GM12878 (cell line): ENCODE measurements around the gene GSG1L2. TPM values are rescaled to one million over a fixed set of nuclear protein-coding genes. Genes with fewer than 3 reads are reported as not detected.

ENCODE experiments used
- ATAC-seq: fragments of 200-7000 bp; cut with Tn5 transposase; 3 replicates; pipeline ENCODE4 v1.9.1; 2020; ENCODE audit warnings: mild to moderate bottlenecking, moderate library complexity
- BruUV-seq: library from RNA; stranded (reverse); fragments of 400-500 nt; replicated peaks from 2 replicates; lab custom pipeline; 2021; lab: Mats Ljungman, UMichigan
- CTCF ChIA-PET: fragments of 300-600 bp; sonication (Branson Sonifier 250); formaldehyde crosslinking; extraction: SDS; loops from one replicate; lab custom pipeline; 2021; ENCODE audit warnings: inconsistent platforms; lab: Yijun Ruan, JAX
- POLR2A ChIA-PET: fragments of 350-600 bp; formaldehyde crosslinking; extraction: SDS; loops from one replicate; lab custom pipeline; 2021; ENCODE audit warnings: inconsistent platforms; lab: Charles Lee
- RAD21 ChIA-PET: fragments of 300-600 bp; sonication (Branson Sonifier 250); formaldehyde crosslinking; loops from one replicate; lab custom pipeline; 2023; ENCODE audit warnings: antibody characterized with exemption; ENCODE audit not compliant: unreplicated experiment; lab: Charles Lee
- SMC1A ChIA-PET: fragments of 300-600 bp; sonication (Branson Sonifier 250); formaldehyde crosslinking; loops from one replicate; lab custom pipeline; 2023; ENCODE audit not compliant: unreplicated experiment, uncharacterized antibody; lab: Charles Lee
- DNase-seq: peaks from one replicate; pipeline ENCODE4 v3.0.0-alpha.2; 2011; ENCODE audit warnings: low read depth, low spot score
- FAIRE-seq: peaks from 3 replicates; lab custom pipeline; 2011; peaks lifted over from hg19 to GRCh38; lab: Jason Lieb, UNC
- H2AFZ ChIP-seq: 2 replicates; pipeline ENCODE4 v1.6.0; 2011; ENCODE audit warnings: low read depth, low read length, control low read depth; ENCODE audit not compliant: control insufficient read depth
- H3K27ac ChIP-seq: 2 replicates; pipeline ENCODE4 v1.5.1; 2011; ENCODE audit warnings: control low read depth; ENCODE audit not compliant: control insufficient read depth, insufficient read depth
- H3K27me3 ChIP-seq, 2 experiments: replicated peaks in 1 of 2; 2 replicates each; pipeline versions ENCODE4 v1.6.0 to v1.6.1; 2011; ENCODE audit warnings: low read length in 1 of 2; ENCODE audit not compliant: control insufficient read depth in 2 of 2, insufficient read depth in 2 of 2
- H3K36me3 ChIP-seq, 2 experiments: 2 replicates each; pipeline ENCODE4 v1.5.1; 2011; ENCODE audit warnings: low read length in 1 of 2; ENCODE audit not compliant: control insufficient read depth in 2 of 2, insufficient read depth in 2 of 2
- H3K4me1 ChIP-seq: 2 replicates; pipeline ENCODE4 v1.6.1; 2011; ENCODE audit warnings: mild to moderate bottlenecking, low read length, moderate library complexity, mixed read lengths; ENCODE audit not compliant: control insufficient read depth, insufficient read depth
- H3K4me2 ChIP-seq: 2 replicates; pipeline ENCODE4 v1.6.0; 2011; ENCODE audit warnings: control low read depth; ENCODE audit not compliant: control insufficient read depth, insufficient read depth
- H3K4me3 ChIP-seq: fragments of 200-600 bp; sonication (generic); 2 replicates; pipeline ENCODE4 v1.5.1; 2016
- H3K79me2 ChIP-seq: 2 replicates; pipeline ENCODE4 v1.6.0; 2011; ENCODE audit warnings: low read length; ENCODE audit not compliant: control insufficient read depth, insufficient read depth
- H3K9ac ChIP-seq: 2 replicates; pipeline ENCODE4 v1.8.0; 2011; ENCODE audit warnings: low read length, control low read depth, mixed read lengths; ENCODE audit not compliant: control insufficient read depth, insufficient read depth
- H3K9me3 ChIP-seq: replicated peaks from 3 replicates; pipeline ENCODE4 v1.5.1; 2011; ENCODE audit warnings: mild to moderate bottlenecking, low read length; ENCODE audit not compliant: control insufficient read depth, insufficient read depth
- H4K20me1 ChIP-seq: 2 replicates; pipeline ENCODE4 v1.6.0; 2011; ENCODE audit not compliant: control insufficient read depth, insufficient read depth
- CEBPB ChIP-seq, 2 experiments: fragments of 150-350 bp in 1 of 2; IDR thresholded peaks; 2 replicates each; pipeline ENCODE4 v1.6.1; 2012 to 2014; ENCODE audit warnings: low read depth in 2 of 2, low read length in 2 of 2, borderline replicate concordance in 1 of 2, inconsistent platforms in 1 of 2
- CHD2 ChIP-seq: IDR thresholded peaks from 2 replicates; pipeline ENCODE4 v1.6.1; 2011; ENCODE audit warnings: low read depth, low read length, improper control_type of control experiment, borderline replicate concordance
- EGR1 ChIP-seq, 2 experiments: IDR thresholded peaks; 1 replicate in 1 of 2; 2 replicates in 1 of 2; pipeline ENCODE4 v1.6.1; 2011 to 2012; ENCODE audit warnings: low read depth in 2 of 2, low read length in 2 of 2, borderline replicate concordance in 1 of 2, mild to moderate bottlenecking in 1 of 2, moderate library complexity in 1 of 2
- HDAC2 ChIP-seq: fragments of 200-600 bp; sonication (generic); IDR thresholded peaks from 2 replicates; pipeline ENCODE4 v1.6.1; 2017
- HSF1 ChIP-seq: fragments of 150-350 bp; IDR thresholded peaks from 2 replicates; pipeline ENCODE4 v1.6.1; 2014; ENCODE audit warnings: mild to moderate bottlenecking, low read depth, low read length
- JUNB ChIP-seq: IDR thresholded peaks from 2 replicates; pipeline ENCODE4 v1.6.1; 2016; ENCODE audit warnings: antibody characterized with exemption, mild to moderate bottlenecking
- KDM1A ChIP-seq: fragments of 200-600 bp; sonication (generic); IDR thresholded peaks from 2 replicates; pipeline ENCODE4 v1.6.1; 2016; ENCODE audit warnings: borderline replicate concordance
- NBN ChIP-seq: fragments of 450-650 bp; IDR thresholded peaks from 2 replicates; pipeline ENCODE4 v1.6.1; 2016
- POLR2A ChIP-seq: IDR thresholded peaks from 2 replicates; pipeline ENCODE4 v1.6.1; 2011; ENCODE audit warnings: low read depth, mild to moderate bottlenecking, low read length
- POLR2AphosphoS5 ChIP-seq: IDR thresholded peaks from 2 replicates; pipeline ENCODE4 v1.6.1; 2011; ENCODE audit warnings: mild to moderate bottlenecking, low read length, inconsistent platforms
- POU2F2 ChIP-seq: IDR thresholded peaks from 3 replicates; pipeline ENCODE4 v1.6.1; 2011; ENCODE audit warnings: low read depth, mild to moderate bottlenecking, low read length, borderline replicate concordance
- RFX5 ChIP-seq: IDR thresholded peaks from 2 replicates; pipeline ENCODE4 v1.6.1; 2011; ENCODE audit warnings: low read depth, low read length, improper control_type of control experiment
- SIN3A ChIP-seq: IDR thresholded peaks from 2 replicates; pipeline ENCODE4 v1.6.1; 2012; ENCODE audit warnings: low read depth, low read length, improper control_type of control experiment
- SREBF1 ChIP-seq: IDR thresholded peaks from 2 replicates; pipeline ENCODE4 v1.6.1; 2012; ENCODE audit warnings: mild to moderate bottlenecking, low read length
- STAT1 ChIP-seq: fragments of 450-650 bp; conservative IDR thresholded peaks from 2 replicates; pipeline ENCODE4 v1.6.1; 2014; ENCODE audit warnings: antibody characterized with exemption, mild to moderate bottlenecking
- TCF12 ChIP-seq: IDR thresholded peaks from 2 replicates; pipeline ENCODE4 v1.6.1; 2011; ENCODE audit warnings: low read depth, mild to moderate bottlenecking, low read length
- TCF7 ChIP-seq: IDR thresholded peaks from 2 replicates; pipeline ENCODE4 v1.6.1; 2014; ENCODE audit warnings: antibody characterized with exemption, borderline replicate concordance
- USF2 ChIP-seq: IDR thresholded peaks from 2 replicates; pipeline ENCODE4 v1.6.1; 2011; ENCODE audit warnings: low read depth, low read length, improper control_type of control experiment, borderline replicate concordance
- YBX1 ChIP-seq: fragments of 450-650 bp; IDR thresholded peaks from 2 replicates; pipeline ENCODE4 v1.6.1; 2016; ENCODE audit warnings: antibody characterized with exemption
- ZBED1 ChIP-seq: IDR thresholded peaks from 2 replicates; pipeline ENCODE4 v1.6.1; 2016; ENCODE audit warnings: borderline replicate concordance
- ZNF384 ChIP-seq: IDR thresholded peaks from 2 replicates; pipeline ENCODE4 v1.6.1; 2012; ENCODE audit warnings: low read depth, mild to moderate bottlenecking, low read length, improper control_type of control experiment, borderline replicate concordance
- WGBS: methylation state at CpG from one replicate; pipeline ENCODE4 v1.1.6; 2016; ENCODE audit warnings: low lambda C conversion rate; ENCODE audit not compliant: insufficient replicate concordance, insufficient coverage; ENCODE audit errors: missing lambda C conversion rate; 5-methylcytosine and 5-hydroxymethylcytosine counted together
- in situ Hi-C: fragments of 300-500 bp; cut with MboI; formaldehyde crosslinking; loops from 9 replicates; pipeline ENCODE4 v1.14.3; 2018; ENCODE audit warnings: mixed read lengths
- intact Hi-C: fragments of 100-400 bp; cut with micrococcal nuclease; formaldehyde crosslinking; loops from one replicate; pipeline ENCODE4 v1.14.2; 2022; ENCODE audit not compliant: unreplicated experiment
- polyA plus RNA-seq, 11 experiments: library from polyadenylated mRNA; depleted of rRNA in 4 of 11; unstranded in 6 of 11; stranded (reverse) in 5 of 11; fragments of >200 nt; fragmentation: Nextera tagmentation in 4 of 11; fragmentation: Illumina TruSeq in 1 of 11; extraction: Ambion mirVana in 4 of 11; extraction: Trizol in 1 of 11; gene quantifications; 1 replicate in 1 of 11; 2 replicates in 10 of 11; pipeline versions ENCODE4 v1.2.1 to v1.2.3, GENCODE V29; 2011 to 2016; ENCODE audit warnings: inconsistent platforms in 2 of 11, missing spikeins in 2 of 11, low read depth in 1 of 11
- total RNA-seq, 4 experiments: library from RNA; depleted of rRNA in 3 of 4; stranded (reverse); fragments of >200 nt in 3 of 4; fragmentation: Illumina TruSeq in 1 of 4; extraction: Trizol in 1 of 4; gene quantifications; 2 replicates each; pipeline versions ENCODE4 v1.2.1 to v1.2.3, GENCODE V29; 2013 to 2021

The GSG1L2 gene
- total and polyA plus RNA-seq, 10 of the 15 experiments (the other 5 are each of a cell fraction or from before 2014, with no cell fraction given): not detected

- no peak for TF ChIP-seq HSF1
Observed at GRCh38 chr17:9868552-9868951, 46.7 kb upstream of the GSG1L2 start (continued).

GRCh38 chr17:9865586-9865985, 43.7 kb upstream of the GSG1L2 start:
- Histone ChIP-seq H3K27ac (no peak overlapping the region), H3K9me3 (no peaks in the 10 kb centered on the region), H4K20me1 (no peaks in the 10 kb centered on the region), H3K36me3 (no peaks in the 10 kb centered on the region), H3K4me3 (no peak overlapping the region), H3K9ac (no peak overlapping the region), H3K4me2 (no peak overlapping the region), H3K4me1 (no peaks in the 10 kb centered on the region), H2AFZ (no peak overlapping the region), H3K79me2 (no peaks in the 10 kb centered on the region), H3K27me3 (no peaks in the 10 kb centered on the region)
- no peak for ATAC-seq
- ChIA-PET POLR2A (no interaction called here), CTCF (no interaction called here), SMC1A (no interaction called here), RAD21 (no interaction called here)
- in situ Hi-C loops: no loop called here
- no TSS peak for BruUV-seq
- intact Hi-C loops: no loop called here
- no peak for DNase-seq
- 5% methylated on average over 1 of the region's 1 CpG for WGBS
- TF ChIP-seq RFX5: no peak
- no peak for TF ChIP-seq TCF7
- no peak for TF ChIP-seq JUNB
- no peak for TF ChIP-seq CHD2
- no peak for TF ChIP-seq YBX1
- no peak for TF ChIP-seq KDM1A
- no peak for TF ChIP-seq SREBF1
- TF ChIP-seq TCF12: no peak
- no peak for TF ChIP-seq POLR2A
- TF ChIP-seq POLR2AphosphoS5: no peak
- TF ChIP-seq POU2F2: no peak
- no peak for TF ChIP-seq EGR1 (IDR thresholded peaks at IDR 0.05; ENCODE audit: borderline replicate concordance in 1 of 2, low read depth in 2 of 2, low read length in 2 of 2)
- TF ChIP-seq NBN: no peak
- TF ChIP-seq CEBPB (IDR thresholded peaks at IDR 0.05; ENCODE audit: borderline replicate concordance in 1 of 2, low read depth in 2 of 2, low read length in 2 of 2): no peak
- no peak for TF ChIP-seq HDAC2
- TF ChIP-seq USF2: no peak
- TF ChIP-seq STAT1: no peak
- TF ChIP-seq ZNF384: no peak
- TF ChIP-seq SIN3A: no peak
- no peak for TF ChIP-seq ZBED1
- FAIRE-seq: no peak
